HCT116 (cell line): Measurements from ENCODE around the gene KCNJ18. TPM values are rescaled to one million over a fixed set of nuclear protein-coding genes. Genes with fewer than 3 reads are reported as not detected.
"Not testable (repeated sequence)": the region's sequence is repeated elsewhere in the genome, so short reads cannot be mapped to it uniquely, and the experiment has no call there.

Experiments
- ATAC-seq: fragments of 200-7000 bp; cut with Tn5 transposase; 2 replicates; pipeline ENCODE4 v1.9.1; 2020; ENCODE audit warnings: mild to moderate bottlenecking, moderate library complexity
- BruUV-seq: library from RNA; stranded (reverse); fragments of 400-500 nt; replicated peaks from 2 replicates; lab custom pipeline; 2021; lab: Mats Ljungman, UMichigan
- CTCF ChIA-PET: fragments of 300-600 bp; sonication (Branson Sonifier 250); formaldehyde crosslinking; loops from one replicate; lab custom pipeline; 2021; ENCODE audit warnings: antibody characterized with exemption; lab: Charles Lee
- POLR2A ChIA-PET: fragments of 300-600, 350-600 bp; sonication (Branson Sonifier 250); formaldehyde crosslinking; loops from one replicate; lab custom pipeline; 2021; ENCODE audit warnings: antibody characterized with exemption; lab: Charles Lee
- RAD21 ChIA-PET, 2 experiments: fragments of 300-600 bp; sonication (Branson Sonifier 250); formaldehyde crosslinking; loops; one replicate each; lab custom pipeline; 2023; ENCODE audit warnings: low total read pairs in 2 of 2; ENCODE audit not compliant: uncharacterized antibody in 2 of 2, unreplicated experiment in 2 of 2, low non-redundant PET in 1 of 2; lab: Charles Lee
- DNase-seq: peaks from one replicate; pipeline ENCODE4 v3.0.0-alpha.2; 2010; ENCODE audit warnings: low read depth, low spot score
- H2AFZ ChIP-seq: fragments of 200-600 bp; shearing (Covaris generic), sonication (generic); 2 replicates; pipeline ENCODE4 v1.6.1; 2017; ENCODE audit warnings: low read depth, mixed run types, mixed read lengths, antibody characterized with exemption, low read length; ENCODE audit not compliant: poor library complexity, severe bottlenecking
- H3K27ac ChIP-seq: 2 replicates; pipeline ENCODE4 v1.5.1; 2012; ENCODE audit warnings: low read depth, low read length
- H3K27me3 ChIP-seq: fragments of 200-600 bp; sonication (generic); 2 replicates; pipeline ENCODE4 v1.6.1; 2016; ENCODE audit warnings: mixed run types, low read length, mixed read lengths; ENCODE audit not compliant: insufficient read depth
- H3K36me3 ChIP-seq, 2 experiments: fragments of 200-500 bp in 1 of 2; fragments of 200-600 bp in 1 of 2; sonication (Bioruptor generic) in 1 of 2; sonication (generic) in 1 of 2; 2 replicates each; pipeline versions ENCODE4 v1.5.1 to v1.6.1; 2014 to 2016; ENCODE audit warnings: low read length in 2 of 2, inconsistent platforms in 1 of 2, mixed read lengths in 1 of 2, mixed run types in 1 of 2; ENCODE audit not compliant: insufficient read depth in 2 of 2, control insufficient read depth in 1 of 2
- H3K4me1 ChIP-seq, 2 experiments: fragments of 200-600 bp in 1 of 2; sonication (generic) in 1 of 2; 2 replicates each; pipeline versions ENCODE4 v1.5.1 to v1.6.1; 2012 to 2017; ENCODE audit warnings: low read length in 2 of 2, inconsistent platforms in 1 of 2, mild to moderate bottlenecking in 1 of 2, mixed read lengths in 1 of 2, mixed run types in 1 of 2, moderate library complexity in 1 of 2; ENCODE audit not compliant: insufficient read depth in 2 of 2, control insufficient read depth in 1 of 2
- H3K4me2 ChIP-seq: fragments of 200-600 bp; sonication (generic); 2 replicates; pipeline ENCODE4 v1.6.1; 2017; ENCODE audit warnings: mixed run types, low read length, mixed read lengths
- H3K4me3 ChIP-seq, 2 experiments: fragments of 200-600 bp in 1 of 2; sonication (generic) in 1 of 2; replicated peaks in 1 of 2; 2 replicates each; pipeline ENCODE4 v1.5.1; 2011 to 2016; ENCODE audit warnings: low read length in 2 of 2, control low read depth in 1 of 2, low read depth in 1 of 2, mild to moderate bottlenecking in 1 of 2, mixed read lengths in 1 of 2, mixed run types in 1 of 2
- H3K79me2 ChIP-seq: fragments of 200-600 bp; sonication (generic); 2 replicates; pipeline ENCODE4 v1.6.1; 2017; ENCODE audit warnings: mild to moderate bottlenecking, mixed run types, low read length, moderate library complexity, mixed read lengths; ENCODE audit not compliant: insufficient read depth
- H3K9ac ChIP-seq: fragments of 200-600 bp; sonication (generic); 2 replicates; pipeline ENCODE4 v1.6.1; 2016; ENCODE audit warnings: low read length, mixed read lengths
- H3K9me2 ChIP-seq: fragments of 200-600 bp; sonication (generic), shearing (Covaris generic); 2 replicates; pipeline ENCODE4 v1.6.1; 2017; ENCODE audit warnings: mixed run types, mild to moderate bottlenecking, moderate library complexity; ENCODE audit not compliant: insufficient read depth
- H3K9me3 ChIP-seq, 2 experiments: fragments of 200-500 bp in 1 of 2; fragments of 200-600 bp in 1 of 2; sonication (Bioruptor generic) in 1 of 2; sonication (generic) in 1 of 2; 2 replicates each; pipeline ENCODE4 v1.6.1; 2014 to 2017; ENCODE audit warnings: low read length in 2 of 2, mixed read lengths in 2 of 2, inconsistent platforms in 1 of 2, low read depth in 1 of 2, mild to moderate bottlenecking in 1 of 2, mixed run types in 1 of 2, moderate library complexity in 1 of 2; ENCODE audit not compliant: control insufficient read depth in 1 of 2, insufficient read depth in 1 of 2
- H4K20me1 ChIP-seq: fragments of 200-600 bp; sonication (generic), shearing (Covaris generic); 2 replicates; pipeline ENCODE4 v1.6.1; 2017; ENCODE audit warnings: mixed run types, mild to moderate bottlenecking, moderate library complexity; ENCODE audit not compliant: insufficient read depth
- intact Hi-C: fragments of 100-400 bp; cut with micrococcal nuclease; formaldehyde crosslinking; loops from 2 replicates; pipeline ENCODE4 v1.10.0; 2022
- total RNA-seq: library from RNA; stranded (reverse); gene quantifications from one replicate; pipeline ENCODE4 v1.2.1, GENCODE V29; 2021; ENCODE audit not compliant: unreplicated experiment

The KCNJ18 gene
- total RNA-seq, 1 experiment from 2014 or later: not detected

DNA sequence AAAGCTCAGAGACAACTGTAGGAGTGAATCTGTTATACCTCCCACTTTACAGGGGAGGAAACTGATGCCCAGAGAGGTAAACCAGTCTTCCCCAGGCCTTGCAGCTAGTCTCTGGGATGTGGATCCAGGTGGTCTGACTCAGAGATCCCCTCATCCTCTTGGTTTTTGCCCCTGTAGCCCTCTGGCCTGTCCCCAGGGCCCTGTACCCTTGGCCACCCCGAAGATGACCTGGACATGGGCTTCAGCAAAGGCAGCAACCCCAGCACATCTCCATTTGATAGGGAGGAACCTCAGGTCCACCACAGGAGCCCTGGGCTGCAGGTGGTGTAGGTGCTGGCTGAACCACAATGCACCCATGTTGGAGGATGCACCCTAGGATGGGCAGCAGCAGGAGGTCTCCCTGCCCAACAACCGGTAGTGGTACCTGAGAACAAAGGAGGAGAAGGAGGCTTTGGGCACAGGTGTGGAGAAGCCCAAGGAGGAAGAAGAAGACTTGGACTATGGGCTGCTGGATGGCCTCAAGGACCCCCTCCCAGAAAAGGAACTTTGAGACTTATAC is 26.3 kb upstream of the KCNJ18 start:
- H3K9me3 ChIP-seq, ATAC-seq, H3K36me3 ChIP-seq, H3K9me2 ChIP-seq, H3K4me2 ChIP-seq, H2AFZ ChIP-seq, H3K4me1 ChIP-seq, H4K20me1 ChIP-seq, POLR2A ChIA-PET, H3K4me3 ChIP-seq, BruUV-seq, CTCF ChIA-PET, DNase-seq, H3K27me3 ChIP-seq, H3K27ac ChIP-seq, H3K79me2 ChIP-seq, intact Hi-C loops, H3K9ac ChIP-seq, RAD21 ChIA-PET: not testable (repeated sequence)

DNA sequence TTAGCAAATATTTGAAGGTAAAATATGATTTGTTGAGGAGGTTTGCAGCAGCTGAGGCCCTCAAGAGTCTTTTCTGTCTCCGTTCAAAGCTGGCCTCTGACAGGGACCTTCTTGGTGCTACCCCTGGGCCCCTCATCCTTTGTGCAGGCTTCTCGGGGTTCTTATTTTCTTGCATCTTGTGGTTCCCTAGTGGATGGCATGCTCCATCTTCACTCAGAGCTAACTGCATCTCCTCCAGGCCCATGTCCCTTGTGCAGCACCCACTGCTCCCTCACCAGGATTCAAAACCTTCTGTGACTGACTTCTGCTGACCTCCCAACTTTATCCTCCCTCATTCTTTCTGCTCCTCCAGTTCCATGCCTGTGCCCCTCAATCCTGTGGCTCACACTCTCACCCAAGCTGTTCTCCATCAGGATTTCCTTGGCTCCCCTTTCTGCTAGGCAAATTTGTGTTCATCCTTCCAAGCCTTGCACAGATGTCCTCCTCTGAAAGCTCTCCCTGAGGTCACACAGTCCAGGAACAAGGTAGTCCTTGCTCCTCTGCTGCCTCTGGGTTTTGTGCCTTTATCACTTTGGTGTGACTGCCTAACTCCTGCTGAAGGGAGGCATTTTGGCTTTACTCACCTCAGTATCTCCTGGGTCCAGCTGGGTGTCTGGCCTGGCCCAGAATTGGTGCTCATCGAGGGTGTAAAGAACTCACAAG is 25.5 kb upstream of the KCNJ18 start:
- ATAC-seq, H3K79me2 ChIP-seq, H2AFZ ChIP-seq, H4K20me1 ChIP-seq, H3K9me3 ChIP-seq, H3K36me3 ChIP-seq, H3K4me2 ChIP-seq, H3K9me2 ChIP-seq, H3K27ac ChIP-seq, H3K9ac ChIP-seq, H3K27me3 ChIP-seq, H3K4me3 ChIP-seq, RAD21 ChIA-PET, CTCF ChIA-PET, H3K4me1 ChIP-seq, BruUV-seq, DNase-seq, POLR2A ChIA-PET, intact Hi-C loops: not testable (repeated sequence)

GRCh38 chr17:21667413-21668117 is 24.8 kb upstream of the KCNJ18 start:
- H4K20me1 ChIP-seq, H3K4me2 ChIP-seq, H3K27ac ChIP-seq, H3K9me3 ChIP-seq, intact Hi-C loops, H3K79me2 ChIP-seq, H3K9me2 ChIP-seq, CTCF ChIA-PET, BruUV-seq, H3K4me1 ChIP-seq, POLR2A ChIA-PET, RAD21 ChIA-PET, ATAC-seq, H3K27me3 ChIP-seq, H3K36me3 ChIP-seq, DNase-seq, H3K4me3 ChIP-seq, H3K9ac ChIP-seq, H2AFZ ChIP-seq: not testable (repeated sequence)

GRCh38 chr17:21668118-21668488 is 24.2 kb upstream of the KCNJ18 start:
- intact Hi-C loops, H2AFZ ChIP-seq, H3K9me3 ChIP-seq, H3K9me2 ChIP-seq, CTCF ChIA-PET, ATAC-seq, H3K4me3 ChIP-seq, H3K27me3 ChIP-seq, H4K20me1 ChIP-seq, BruUV-seq, H3K4me2 ChIP-seq, H3K9ac ChIP-seq, H3K27ac ChIP-seq, H3K4me1 ChIP-seq, POLR2A ChIA-PET, RAD21 ChIA-PET, H3K36me3 ChIP-seq, DNase-seq, H3K79me2 ChIP-seq: not testable (repeated sequence)
